HepG2 (cell line): ENCODE results near the gene PRPF38A. TPM values are rescaled to one million over a fixed set of nuclear protein-coding genes. Genes with fewer than 3 reads are reported as not detected.
A peak's percentile ranks its signal among the peaks of the same experiment; 100 is the strongest.

Experiments used
- ATAC-seq: fragments of 200-7000 bp; cut with Tn5 transposase; 3 replicates; pipeline ENCODE4 v1.9.1; 2020; ENCODE audit warnings: mild to moderate bottlenecking, moderate library complexity
- BruUV-seq: library from RNA; stranded (reverse); fragments of 400-500 nt; replicated peaks from 2 replicates; lab custom pipeline; 2021; lab: Mats Ljungman, UMichigan
- CTCF ChIA-PET: fragments of 300-600 bp; formaldehyde crosslinking; extraction: SDS; loops from one replicate; lab custom pipeline; 2021; ENCODE audit warnings: low total read pairs, inconsistent platforms, low intra/inter-chr PET ratio; lab: Yijun Ruan, JAX
- POLR2A ChIA-PET: fragments of 350-600 bp; sonication (Branson Sonifier 250); formaldehyde crosslinking; loops from one replicate; lab custom pipeline; 2020; ENCODE audit warnings: antibody characterized with exemption, inconsistent platforms; lab: Yijun Ruan, JAX
- DNase-seq: peaks from one replicate; pipeline ENCODE4 v3.0.0-alpha.2; 2015; ENCODE audit warnings: low spot score
- FAIRE-seq: peaks from 3 replicates; lab custom pipeline; 2011; peaks lifted over from hg19 to GRCh38; lab: Jason Lieb, UNC
- H2AFZ ChIP-seq: one replicate; pipeline ENCODE4 v1.6.1; 2011; ENCODE audit warnings: low read length, inconsistent platforms
- H3K27ac ChIP-seq: fragments of 300-600 bp; 3 replicates; pipeline ENCODE4 v1.8.0; 2011; ENCODE audit warnings: mixed run types, mild to moderate bottlenecking, mixed read lengths, low read length, inconsistent platforms; ENCODE audit not compliant: insufficient read depth; ENCODE audit errors: extremely low read length
- H3K27me3 ChIP-seq, 2 experiments: fragments of 200-600 bp in 1 of 2; 2 replicates in 1 of 2; 3 replicates in 1 of 2; pipeline versions ENCODE4 v1.6.0 to v1.8.0; 2011; ENCODE audit warnings: low read length in 2 of 2, mild to moderate bottlenecking in 2 of 2, moderate library complexity in 2 of 2, inconsistent platforms in 1 of 2; ENCODE audit not compliant: insufficient read depth in 2 of 2, control insufficient read depth in 1 of 2
- H3K36me3 ChIP-seq, 2 experiments: fragments of 200-600 bp in 1 of 2; replicated peaks in 1 of 2; 2 replicates in 1 of 2; 3 replicates in 1 of 2; pipeline versions ENCODE4 v1.5.1 to v1.8.0; 2011; ENCODE audit warnings: low read length in 2 of 2, inconsistent platforms in 1 of 2; ENCODE audit not compliant: insufficient read depth in 2 of 2, control insufficient read depth in 1 of 2
- H3K4me1 ChIP-seq: 2 replicates; pipeline ENCODE4 v1.5.1; 2012; ENCODE audit warnings: low read length, inconsistent platforms; ENCODE audit not compliant: insufficient read depth
- H3K4me2 ChIP-seq: 2 replicates; pipeline ENCODE4 v1.6.0; 2011; ENCODE audit warnings: low read depth, low read length, inconsistent platforms
- H3K4me3 ChIP-seq, 3 experiments: fragments of 200-600 bp in 1 of 3; sonication (generic), shearing (Covaris generic) in 1 of 3; replicated peaks in 1 of 3; 2 replicates each; pipeline ENCODE4 v1.5.1; 2011 to 2016; ENCODE audit warnings: low read length in 3 of 3, inconsistent platforms in 2 of 3, low read depth in 2 of 3, mild to moderate bottlenecking in 2 of 3, control low read depth in 1 of 3, mixed read lengths in 1 of 3; ENCODE audit not compliant: insufficient read depth in 1 of 3
- H3K79me2 ChIP-seq: one replicate; pipeline ENCODE4 v1.6.1; 2011; ENCODE audit warnings: low read length, inconsistent platforms; ENCODE audit not compliant: insufficient read depth
- H3K9ac ChIP-seq: 2 replicates; pipeline ENCODE4 v1.6.0; 2011; ENCODE audit warnings: mild to moderate bottlenecking, low read depth, low read length, inconsistent platforms; ENCODE audit not compliant: insufficient read depth
- H3K9me3 ChIP-seq: 2 replicates; pipeline ENCODE4 v1.5.1; 2012; ENCODE audit warnings: mild to moderate bottlenecking, low read length
- H4K20me1 ChIP-seq: 2 replicates; pipeline ENCODE4 v1.6.0; 2011; ENCODE audit warnings: inconsistent platforms, mild to moderate bottlenecking, low read length, moderate library complexity; ENCODE audit not compliant: insufficient read depth
- AGO2 ChIP-seq: fragments of 200-400 bp; formaldehyde crosslinking; optimal IDR thresholded peaks from 2 replicates; pipeline ENCODE3; 2017; ENCODE audit warnings: mild to moderate bottlenecking, low read depth, low read length, moderate library complexity
- NFKB2 ChIP-seq: sonication (generic); formaldehyde crosslinking; IDR thresholded peaks from 2 replicates; pipeline ENCODE4 v1.4.0; 2020; ENCODE audit warnings: missing genetic modification reagents, borderline replicate concordance
- PCBP1 ChIP-seq: fragments of 200-400 bp; formaldehyde crosslinking; IDR thresholded peaks from 2 replicates; pipeline ENCODE4 v1.6.1; 2017; ENCODE audit warnings: mild to moderate bottlenecking, low read depth, low read length, borderline replicate concordance
- RBFOX2 ChIP-seq: fragments of 200-400 bp; formaldehyde crosslinking; IDR thresholded peaks from 2 replicates; pipeline ENCODE4 v1.6.1; 2017; ENCODE audit warnings: low read depth, mild to moderate bottlenecking, low read length
- RBM22 ChIP-seq: fragments of 200-400 bp; formaldehyde crosslinking; optimal IDR thresholded peaks from 2 replicates; pipeline ENCODE3; 2017; ENCODE audit warnings: mild to moderate bottlenecking, low read length, moderate library complexity
- ZNF10 ChIP-seq: sonication (generic); formaldehyde crosslinking; IDR thresholded peaks from 2 replicates; pipeline ENCODE4 v1.4.0; 2020; ENCODE audit warnings: mild to moderate bottlenecking, low read depth, missing genetic modification reagents, borderline replicate concordance
- ZSCAN21 ChIP-seq: sonication (generic); formaldehyde crosslinking; IDR thresholded peaks from 2 replicates; pipeline ENCODE4 v1.8.0; 2022; ENCODE audit warnings: mild to moderate bottlenecking, missing genetic modification reagents, moderate library complexity, borderline replicate concordance
- WGBS: methylation state at CpG from one replicate; pipeline ENCODE4 v1.1.6; 2017; ENCODE audit warnings: low lambda C conversion rate; 5-methylcytosine and 5-hydroxymethylcytosine counted together
- in situ Hi-C: cut with HindIII; loops from 2 replicates; pipeline ENCODE4 v1.10.0; 2017; ENCODE audit warnings: low pct_unique_long_range_greater_than_20kb; ENCODE audit not compliant: extremely low pct_ligation_motif_present
- intact Hi-C: fragments of 100-400 bp; cut with micrococcal nuclease; formaldehyde crosslinking; loops from one replicate; pipeline ENCODE4 v1.10.0; 2022; ENCODE audit not compliant: unreplicated experiment
- polyA plus RNA-seq, 8 experiments: library from polyadenylated mRNA; depleted of rRNA in 3 of 8; stranded (reverse) in 7 of 8; unstranded in 1 of 8; fragments of >200 nt; fragmentation: Illumina TruSeq in 4 of 8; extraction: Trizol in 4 of 8; gene quantifications; 2 replicates each; pipeline versions ENCODE4 v1.2.1 to v1.2.3, GENCODE V29; 2011 to 2016; ENCODE audit warnings: low read depth in 4 of 8, missing spikeins in 1 of 8, mixed read lengths in 1 of 8; ENCODE audit not compliant: insufficient read depth in 1 of 8
- total RNA-seq, 5 experiments: library from RNA; depleted of rRNA; stranded (reverse); fragments of >200 nt; fragmentation: Illumina TruSeq; extraction: Trizol; gene quantifications; 2 replicates each; pipeline ENCODE4 v1.2.3, GENCODE V29; 2016; ENCODE audit warnings: low read depth in 1 of 5
- TF ChIP-seq, protein P1 (sequence below): sonication (generic); formaldehyde crosslinking; conservative IDR thresholded peaks from 2 replicates; pipeline ENCODE4 v1.8.1; 2023; ENCODE audit warnings: missing genetic modification reagents
- TF ChIP-seq, protein P2 (sequence below): sonication (generic); formaldehyde crosslinking; IDR thresholded peaks from 2 replicates; pipeline ENCODE4 v1.4.0; 2020; ENCODE audit warnings: missing genetic modification reagents

The PRPF38A gene
- total and polyA plus RNA-seq, 2 of the 13 experiments (the other 11 are each of a cell fraction or from before 2014, with no cell fraction given) = 18.3 to 45.5 TPM

GRCh38 chr1:52357397-52357796 is 47.0 kb upstream of the PRPF38A start:
- in situ Hi-C loops = no loop called here
- no peaks in the 10 kb centered on the region for H3K4me1 ChIP-seq
- H3K27me3 ChIP-seq = no peaks in the 10 kb centered on the region
- DNase-seq (no peak), ATAC-seq (no peak), FAIRE-seq (no peak)
- WGBS = 100% methylated on average over 2 of the region's 9 CpGs
- no peak overlapping the region for H3K27ac ChIP-seq
- no peak for TF ChIP-seq ZSCAN21
- TF ChIP-seq, protein P1, sequence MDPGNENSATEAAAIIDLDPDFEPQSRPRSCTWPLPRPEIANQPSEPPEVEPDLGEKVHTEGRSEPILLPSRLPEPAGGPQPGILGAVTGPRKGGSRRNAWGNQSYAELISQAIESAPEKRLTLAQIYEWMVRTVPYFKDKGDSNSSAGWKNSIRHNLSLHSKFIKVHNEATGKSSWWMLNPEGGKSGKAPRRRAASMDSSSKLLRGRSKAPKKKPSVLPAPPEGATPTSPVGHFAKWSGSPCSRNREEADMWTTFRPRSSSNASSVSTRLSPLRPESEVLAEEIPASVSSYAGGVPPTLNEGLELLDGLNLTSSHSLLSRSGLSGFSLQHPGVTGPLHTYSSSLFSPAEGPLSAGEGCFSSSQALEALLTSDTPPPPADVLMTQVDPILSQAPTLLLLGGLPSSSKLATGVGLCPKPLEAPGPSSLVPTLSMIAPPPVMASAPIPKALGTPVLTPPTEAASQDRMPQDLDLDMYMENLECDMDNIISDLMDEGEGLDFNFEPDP = 0 out of 2 replicates have a peak, but pooled peaks have one; percentile 49
- TF ChIP-seq AGO2 = peak; percentile 69
- TF ChIP-seq RBM22 = peak; percentile 49
- TF ChIP-seq PCBP1 = no peak
- TF ChIP-seq RBFOX2 = 0 out of 2 replicates have a peak, but pooled peaks have one; percentile 26
- TF ChIP-seq, protein P2, sequence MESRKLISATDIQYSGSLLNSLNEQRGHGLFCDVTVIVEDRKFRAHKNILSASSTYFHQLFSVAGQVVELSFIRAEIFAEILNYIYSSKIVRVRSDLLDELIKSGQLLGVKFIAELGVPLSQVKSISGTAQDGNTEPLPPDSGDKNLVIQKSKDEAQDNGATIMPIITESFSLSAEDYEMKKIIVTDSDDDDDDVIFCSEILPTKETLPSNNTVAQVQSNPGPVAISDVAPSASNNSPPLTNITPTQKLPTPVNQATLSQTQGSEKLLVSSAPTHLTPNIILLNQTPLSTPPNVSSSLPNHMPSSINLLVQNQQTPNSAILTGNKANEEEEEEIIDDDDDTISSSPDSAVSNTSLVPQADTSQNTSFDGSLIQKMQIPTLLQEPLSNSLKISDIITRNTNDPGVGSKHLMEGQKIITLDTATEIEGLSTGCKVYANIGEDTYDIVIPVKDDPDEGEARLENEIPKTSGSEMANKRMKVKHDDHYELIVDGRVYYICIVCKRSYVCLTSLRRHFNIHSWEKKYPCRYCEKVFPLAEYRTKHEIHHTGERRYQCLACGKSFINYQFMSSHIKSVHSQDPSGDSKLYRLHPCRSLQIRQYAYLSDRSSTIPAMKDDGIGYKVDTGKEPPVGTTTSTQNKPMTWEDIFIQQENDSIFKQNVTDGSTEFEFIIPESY (CRISPR knock-in tag) = no peak
- no peak for TF ChIP-seq ZNF10 (CRISPR knock-in tag)
- no peak for TF ChIP-seq NFKB2 (CRISPR knock-in tag)
- H4K20me1 ChIP-seq = no peaks in the 10 kb centered on the region
- no peaks in the 10 kb centered on the region for H3K79me2 ChIP-seq
- intact Hi-C loops = no loop called here
- no peak overlapping the region for H3K9ac ChIP-seq
- H3K36me3 ChIP-seq = peaks cover 65 to 97% of the 10 kb centered on the region in 2 experiments
- no peak overlapping the region for H3K4me2 ChIP-seq
- no peak overlapping the region for H2AFZ ChIP-seq
- H3K9me3 ChIP-seq = no peaks in the 10 kb centered on the region
- no TSS peak for BruUV-seq
- POLR2A ChIA-PET = no interaction called here
- CTCF ChIA-PET = no interaction called here
- no peak overlapping the region for H3K4me3 ChIP-seq
